GM20000 (cell line): ENCODE data around the gene TPRN.

Experiments
- DNase-seq: peaks from one replicate; pipeline ENCODE4 v3.0.0; 2012; ENCODE audit warnings: low spot score
- TF ChIP-seq, protein P1 (sequence below): IDR thresholded peaks from 2 replicates; pipeline ENCODE4 v1.5.1; 2012; ENCODE audit warnings: mild to moderate bottlenecking, control low read depth; ENCODE audit errors: extremely low read depth, missing control alignments

The TPRN gene

DNA sequence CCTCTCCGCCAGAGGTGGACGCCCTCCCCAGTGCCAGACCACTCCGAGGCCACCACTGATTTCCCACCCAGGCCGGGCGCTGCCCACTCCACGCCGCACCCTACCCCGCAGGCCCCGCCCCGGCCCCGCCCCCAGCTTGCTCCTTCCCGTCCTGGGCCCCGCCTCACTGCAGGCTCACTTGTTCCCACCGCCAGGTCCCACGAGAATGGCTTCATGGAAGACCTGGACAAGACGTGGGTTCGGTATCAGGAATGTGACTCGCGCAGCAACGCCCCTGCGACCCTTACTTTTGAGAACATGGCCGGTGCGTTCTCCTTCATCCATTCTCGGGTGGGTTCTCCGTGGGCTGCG, 37.2 kb downstream of the TPRN start:
- TF ChIP-seq, protein P1, sequence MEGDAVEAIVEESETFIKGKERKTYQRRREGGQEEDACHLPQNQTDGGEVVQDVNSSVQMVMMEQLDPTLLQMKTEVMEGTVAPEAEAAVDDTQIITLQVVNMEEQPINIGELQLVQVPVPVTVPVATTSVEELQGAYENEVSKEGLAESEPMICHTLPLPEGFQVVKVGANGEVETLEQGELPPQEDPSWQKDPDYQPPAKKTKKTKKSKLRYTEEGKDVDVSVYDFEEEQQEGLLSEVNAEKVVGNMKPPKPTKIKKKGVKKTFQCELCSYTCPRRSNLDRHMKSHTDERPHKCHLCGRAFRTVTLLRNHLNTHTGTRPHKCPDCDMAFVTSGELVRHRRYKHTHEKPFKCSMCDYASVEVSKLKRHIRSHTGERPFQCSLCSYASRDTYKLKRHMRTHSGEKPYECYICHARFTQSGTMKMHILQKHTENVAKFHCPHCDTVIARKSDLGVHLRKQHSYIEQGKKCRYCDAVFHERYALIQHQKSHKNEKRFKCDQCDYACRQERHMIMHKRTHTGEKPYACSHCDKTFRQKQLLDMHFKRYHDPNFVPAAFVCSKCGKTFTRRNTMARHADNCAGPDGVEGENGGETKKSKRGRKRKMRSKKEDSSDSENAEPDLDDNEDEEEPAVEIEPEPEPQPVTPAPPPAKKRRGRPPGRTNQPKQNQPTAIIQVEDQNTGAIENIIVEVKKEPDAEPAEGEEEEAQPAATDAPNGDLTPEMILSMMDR: no peak
- no peak for DNase-seq

DNA sequence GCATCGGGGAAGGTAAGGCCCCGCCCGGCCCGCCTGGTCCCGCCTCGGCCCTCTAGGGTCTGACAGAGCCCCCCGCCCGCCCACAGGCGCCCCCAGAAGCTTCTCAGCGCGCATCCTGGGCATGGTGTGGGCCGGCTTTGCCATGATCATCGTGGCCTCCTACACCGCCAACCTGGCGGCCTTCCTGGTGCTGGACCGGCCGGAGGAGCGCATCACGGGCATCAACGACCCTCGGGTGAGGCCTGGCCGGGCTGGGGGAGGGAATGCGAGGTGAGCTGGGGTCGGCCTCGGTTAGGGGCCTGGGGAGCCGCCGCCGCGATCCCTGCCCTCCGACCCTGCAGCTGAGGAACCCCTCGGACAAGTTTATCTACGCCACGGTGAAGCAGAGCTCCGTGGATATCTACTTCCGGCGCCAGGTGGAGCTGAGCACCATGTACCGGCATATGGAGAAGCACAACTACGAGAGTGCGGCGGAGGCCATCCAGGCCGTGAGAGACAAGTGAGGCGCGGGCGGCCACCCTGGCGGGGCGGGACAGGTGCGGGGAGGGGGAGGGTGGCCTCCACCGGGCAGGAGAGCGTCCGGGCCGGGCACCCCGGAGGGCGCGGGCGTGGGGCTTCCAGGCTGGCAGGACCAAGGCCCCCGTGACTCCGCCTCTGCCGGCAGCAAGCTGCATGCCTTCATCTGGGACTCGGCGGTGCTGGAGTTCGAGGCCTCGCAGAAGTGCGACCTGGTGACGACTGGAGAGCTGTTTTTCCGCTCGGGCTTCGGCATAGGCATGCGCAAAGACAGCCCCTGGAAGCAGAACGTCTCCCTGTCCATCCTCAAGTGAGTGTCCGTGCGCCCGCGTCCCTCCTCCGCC, 37.8 kb downstream of the TPRN start:
- DNase-seq: peak; percentile 73
- TF ChIP-seq, protein P1: no peak

DNA sequence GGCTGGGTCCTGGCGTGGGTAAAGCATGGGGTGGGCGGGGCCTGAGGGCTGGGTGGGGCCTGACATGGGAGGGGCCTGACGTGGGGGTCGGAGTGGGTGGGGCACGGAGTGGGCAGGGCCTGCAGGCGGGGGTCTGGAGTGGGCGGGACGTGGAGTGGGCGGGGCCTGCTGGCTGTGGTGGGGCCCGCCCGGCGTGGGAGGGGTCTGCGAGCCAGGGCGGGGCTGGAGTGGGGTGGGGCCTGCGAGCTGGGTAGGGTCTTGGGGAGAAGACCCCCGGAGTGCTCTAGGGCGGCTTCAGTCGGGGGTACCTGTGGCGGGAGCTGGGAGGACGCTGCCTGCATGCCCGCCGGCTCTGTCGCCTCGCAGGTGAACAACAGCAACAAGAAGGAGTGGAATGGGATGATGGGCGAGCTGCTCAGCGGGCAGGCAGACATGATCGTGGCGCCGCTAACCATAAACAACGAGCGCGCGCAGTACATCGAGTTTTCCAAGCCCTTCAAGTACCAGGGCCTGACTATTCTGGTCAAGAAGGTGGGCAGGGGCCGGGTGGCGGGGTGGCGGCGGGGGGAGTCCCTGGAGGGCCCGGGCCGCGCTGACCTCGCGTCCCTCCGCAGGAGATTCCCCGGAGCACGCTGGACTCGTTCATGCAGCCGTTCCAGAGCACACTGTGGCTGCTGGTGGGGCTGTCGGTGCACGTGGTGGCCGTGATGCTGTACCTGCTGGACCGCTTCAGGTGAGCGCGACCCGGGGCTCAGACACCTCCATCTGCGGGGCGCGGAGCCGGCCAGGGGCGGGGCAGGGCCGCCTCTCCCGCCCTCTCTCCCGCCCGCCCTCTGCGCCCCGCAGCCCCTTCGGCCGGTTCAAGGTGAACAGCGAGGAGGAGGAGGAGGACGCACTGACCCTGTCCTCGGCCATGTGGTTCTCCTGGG, 38.7 kb downstream of the TPRN start:
- no peak for DNase-seq
- TF ChIP-seq, protein P1: no peak

DNA sequence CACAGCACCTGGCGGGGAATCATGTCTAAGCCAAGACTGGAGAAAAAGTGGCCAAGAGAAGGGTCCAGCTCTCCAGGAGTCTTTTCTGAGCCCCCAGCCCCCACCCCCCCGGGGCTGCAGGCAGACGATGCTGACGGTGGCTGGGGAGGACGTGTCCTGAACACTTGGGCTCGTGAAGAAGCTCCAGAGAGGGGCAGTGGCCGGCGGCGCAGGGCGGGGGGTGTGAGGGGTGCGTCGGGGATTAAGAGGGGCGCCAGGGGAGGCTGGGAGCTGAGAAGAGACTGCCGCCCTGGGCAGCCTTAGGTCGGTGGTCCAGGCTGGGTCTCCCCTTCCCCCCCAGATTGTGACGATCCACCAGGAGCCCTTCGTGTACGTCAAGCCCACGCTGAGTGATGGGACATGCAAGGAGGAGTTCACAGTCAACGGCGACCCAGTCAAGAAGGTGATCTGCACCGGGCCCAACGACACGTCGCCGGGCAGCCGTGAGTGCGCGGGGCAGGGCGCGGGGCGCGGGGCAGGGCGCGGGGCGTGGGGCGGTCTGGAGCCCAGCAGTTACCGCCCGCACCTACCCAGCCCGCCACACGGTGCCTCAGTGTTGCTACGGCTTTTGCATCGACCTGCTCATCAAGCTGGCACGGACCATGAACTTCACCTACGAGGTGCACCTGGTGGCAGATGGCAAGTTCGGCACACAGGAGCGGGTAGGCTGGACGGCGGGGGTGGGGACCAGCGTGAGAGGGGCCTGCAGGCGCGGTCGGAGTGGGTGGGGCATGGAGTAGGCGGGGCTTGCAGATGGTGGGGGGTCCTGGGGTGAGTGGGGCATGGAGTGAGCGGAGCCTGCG, 39.6 kb downstream of the TPRN start:
- TF ChIP-seq, protein P1: no peak
- DNase-seq: no peak

DNA sequence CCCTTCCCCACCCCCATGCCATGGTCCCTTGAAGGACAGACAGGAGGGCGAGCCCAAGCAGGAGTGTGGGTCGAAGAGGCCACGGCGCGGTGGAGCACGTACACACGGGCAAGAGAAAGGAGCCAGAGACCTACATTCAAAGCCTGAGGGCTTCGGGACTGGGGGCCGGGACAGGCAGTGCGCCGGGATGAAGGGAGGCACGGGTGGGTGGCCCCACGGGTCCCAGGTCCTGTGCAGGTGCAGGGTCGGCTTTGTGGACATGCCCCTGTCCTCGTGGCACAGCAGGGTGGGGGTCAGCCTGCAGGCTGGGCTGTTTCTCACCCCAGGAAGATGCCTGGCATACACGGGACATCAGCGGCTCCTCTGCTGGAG, 40.5 kb downstream of the TPRN start:
- TF ChIP-seq, protein P1: no peak
- no peak for DNase-seq

DNA sequence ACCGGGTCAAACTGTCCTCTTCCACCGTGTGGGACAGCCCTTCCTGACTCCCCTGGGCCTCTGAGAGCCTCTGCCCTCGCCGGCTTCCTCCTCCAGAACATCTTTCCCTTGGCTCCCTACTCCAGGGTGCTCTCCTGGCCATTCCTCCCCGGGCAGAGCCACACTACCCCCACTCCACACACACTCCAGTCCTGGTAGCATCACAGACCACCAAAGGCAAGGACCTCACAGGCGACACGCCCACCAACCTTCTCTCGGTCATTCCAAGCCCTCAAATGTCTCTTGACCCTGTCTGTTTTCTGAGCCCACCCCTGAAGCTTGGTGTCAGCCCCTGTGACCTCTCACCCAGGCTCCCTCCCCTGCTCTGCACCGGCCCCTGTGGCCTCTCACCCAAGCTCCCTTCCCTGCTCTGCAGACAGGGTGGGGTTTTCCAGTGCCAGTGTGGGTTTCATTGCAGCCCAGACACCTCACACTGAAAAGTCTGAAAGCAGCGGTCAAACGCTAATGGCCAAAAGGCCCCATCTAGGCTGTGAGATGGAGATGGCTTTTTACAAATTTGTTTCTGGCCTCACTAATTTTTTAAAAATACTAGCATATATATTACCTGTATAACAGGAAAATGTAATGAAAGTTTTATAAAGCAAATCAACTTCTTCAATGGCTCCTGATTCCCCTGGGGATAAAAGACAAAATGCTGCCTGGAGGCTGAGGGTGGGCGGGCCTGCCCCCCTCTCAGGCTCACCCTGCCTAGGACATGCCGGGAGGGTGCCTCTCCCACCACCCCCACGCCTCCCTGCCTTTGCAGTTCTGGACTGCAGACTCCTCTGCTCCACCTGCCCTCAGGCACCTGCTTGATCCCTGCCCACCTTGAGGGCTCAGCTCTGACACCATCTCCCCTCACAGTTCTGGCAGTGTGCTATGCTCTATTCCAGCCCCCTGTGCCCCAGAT, 41.2 kb downstream of the TPRN start:
- no peak for DNase-seq
- TF ChIP-seq, protein P1: no peak
